GM19372 (cell line): Measurements from ENCODE around the gene TP53I11.

ENCODE experiments used
- ATAC-seq: cut with Tn5 transposase; IDR thresholded peaks from one replicate; pipeline ENCODE4 v1.9.1; 2021; ENCODE audit warnings: mild to moderate bottlenecking, low read depth, moderate library complexity; ENCODE audit not compliant: unreplicated experiment

TP53I11 gene

DNA sequence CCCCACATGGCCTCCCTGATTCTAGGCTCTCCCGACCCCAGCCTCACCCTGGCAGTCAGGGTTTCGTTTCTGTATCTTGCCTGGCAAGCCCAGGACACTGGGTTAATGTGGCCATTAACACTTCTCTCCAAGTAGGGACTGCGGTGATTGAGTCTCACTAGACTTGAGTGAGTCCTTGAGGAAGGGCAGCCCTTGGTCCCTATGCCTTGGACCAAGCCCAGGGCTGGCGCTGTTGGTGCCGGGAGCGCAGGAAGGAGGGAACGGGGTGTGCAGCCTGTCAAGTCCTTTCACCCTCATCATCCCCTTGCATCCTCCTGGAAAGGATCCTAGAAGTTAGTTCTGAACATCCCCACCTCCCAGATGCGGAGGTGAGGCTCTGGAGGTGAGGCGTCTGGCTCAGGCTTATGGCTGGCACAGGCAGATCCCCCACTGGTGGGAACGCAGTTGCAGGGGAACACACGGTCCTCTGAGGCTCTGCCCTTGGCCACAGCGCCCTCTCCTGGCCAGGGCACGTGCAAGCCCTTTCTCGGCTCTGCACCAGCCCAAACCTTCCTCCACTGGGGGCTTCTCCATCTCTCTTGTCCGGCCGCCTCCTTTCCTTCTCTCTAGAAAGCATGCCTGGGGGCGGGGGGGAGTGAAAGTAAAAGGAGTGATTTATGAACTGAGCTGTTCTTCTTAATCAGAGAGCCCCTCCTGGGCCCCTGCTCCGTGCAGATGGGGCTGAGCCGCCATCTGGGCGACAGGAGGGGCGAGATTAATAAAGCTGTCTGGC, 56.7 kb downstream of the TP53I11 start:
- ATAC-seq, result no peak

DNA sequence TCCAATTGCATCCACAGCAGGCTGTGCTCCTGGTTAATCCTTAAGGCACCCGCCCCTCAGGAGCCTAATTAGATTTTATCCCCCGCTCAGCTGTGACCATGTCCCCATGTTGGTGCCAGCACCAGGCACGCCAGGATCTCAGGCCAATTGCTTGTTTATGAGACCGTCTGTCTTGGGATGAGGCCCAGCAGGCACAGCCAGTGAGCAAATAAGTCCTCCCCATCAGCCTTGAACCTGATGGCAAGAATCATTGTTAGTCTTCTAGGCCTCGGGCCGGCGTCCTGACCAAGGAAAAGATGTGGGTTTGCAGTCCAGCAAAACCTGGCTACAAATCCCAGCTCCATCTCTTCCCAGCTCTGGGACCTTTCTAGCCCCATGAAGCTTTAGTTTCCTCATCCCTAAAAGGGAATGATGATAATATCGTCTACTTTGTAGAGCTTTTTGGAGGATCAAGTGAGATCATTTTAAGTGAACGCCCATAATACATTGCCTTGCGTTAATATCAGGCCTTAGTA, 57.3 kb downstream of the TP53I11 start:
- ATAC-seq, result no peak

DNA sequence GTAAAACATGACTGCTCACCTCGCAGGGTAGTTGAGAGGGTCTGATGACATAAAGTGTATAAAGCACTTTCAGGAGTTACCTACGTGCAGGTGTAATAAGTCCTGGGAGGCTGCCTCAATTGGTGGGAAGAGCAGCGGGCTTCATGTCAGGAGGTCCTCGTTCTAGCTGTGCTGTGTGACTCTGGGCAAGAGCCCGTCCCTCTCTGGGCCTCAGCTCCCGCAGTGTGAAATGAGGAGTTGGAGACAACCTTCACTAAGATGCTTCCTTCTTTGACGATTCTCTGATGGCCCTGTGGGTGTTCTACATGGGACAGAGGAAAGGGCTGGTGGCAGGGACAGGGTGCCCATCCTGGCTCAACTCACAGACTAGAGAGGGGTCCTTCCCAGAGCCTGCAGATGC, 57.8 kb downstream of the TP53I11 start:
- ATAC-seq, result no peak

DNA sequence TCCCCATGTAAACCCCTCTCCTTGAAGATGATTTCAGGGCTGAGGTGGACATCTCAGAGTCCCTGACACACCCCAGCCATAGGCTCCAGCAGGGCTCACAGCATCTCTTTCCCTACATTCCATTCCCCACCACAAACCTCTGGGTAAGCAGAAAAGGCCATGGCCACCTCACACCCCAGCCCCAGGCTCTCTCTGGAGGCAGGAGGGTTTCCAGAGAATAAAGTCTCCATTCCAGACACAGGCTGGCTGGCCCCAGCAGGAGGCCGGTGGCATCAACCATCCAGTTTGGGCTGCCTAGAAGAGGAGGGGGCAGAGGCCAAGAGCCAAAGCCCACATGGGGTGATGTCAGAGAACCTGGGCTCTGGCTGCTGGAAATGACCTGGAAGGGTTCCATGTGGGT, 61.4 kb downstream of the TP53I11 start:
- ATAC-seq, result no peak

DNA sequence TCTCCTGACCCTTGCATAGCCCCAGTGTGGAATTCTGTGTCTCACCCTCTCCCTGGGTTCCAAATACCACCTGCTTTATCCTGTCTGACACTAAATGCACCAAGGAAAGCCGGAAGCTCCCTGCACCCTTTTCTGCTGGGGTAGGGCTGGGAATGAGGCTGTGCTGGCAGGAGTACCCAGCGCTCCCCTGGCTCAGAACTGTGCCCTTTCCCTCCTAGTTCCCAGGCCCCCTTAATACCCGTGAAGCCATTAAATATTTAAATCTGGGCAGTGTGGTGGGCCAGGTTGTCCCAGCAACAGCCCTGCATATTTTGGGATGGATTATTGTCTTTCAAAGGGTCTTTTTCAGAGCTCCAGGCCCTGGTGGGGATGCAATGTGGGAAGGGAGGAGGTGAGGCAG, 63.0 kb downstream of the TP53I11 start:
- no peak for ATAC-seq

DNA sequence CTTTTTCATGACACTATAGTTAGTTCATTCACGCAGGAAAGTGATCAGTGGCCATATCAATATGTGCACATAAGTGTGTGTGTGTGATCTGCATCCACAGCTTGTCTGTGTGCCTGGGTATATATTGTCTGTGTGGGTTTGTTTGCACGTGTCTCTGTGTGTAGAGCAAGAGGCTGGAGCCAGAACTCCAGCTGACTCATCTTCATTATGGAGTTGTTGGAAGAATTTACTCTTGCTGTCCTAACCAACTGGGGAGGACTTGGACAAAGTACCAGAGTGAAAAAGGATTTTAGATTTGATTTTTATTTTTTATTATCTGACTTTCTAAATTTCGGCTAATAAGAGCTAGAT, 63.9 kb downstream of the TP53I11 start:
- ATAC-seq, result no peak

DNA sequence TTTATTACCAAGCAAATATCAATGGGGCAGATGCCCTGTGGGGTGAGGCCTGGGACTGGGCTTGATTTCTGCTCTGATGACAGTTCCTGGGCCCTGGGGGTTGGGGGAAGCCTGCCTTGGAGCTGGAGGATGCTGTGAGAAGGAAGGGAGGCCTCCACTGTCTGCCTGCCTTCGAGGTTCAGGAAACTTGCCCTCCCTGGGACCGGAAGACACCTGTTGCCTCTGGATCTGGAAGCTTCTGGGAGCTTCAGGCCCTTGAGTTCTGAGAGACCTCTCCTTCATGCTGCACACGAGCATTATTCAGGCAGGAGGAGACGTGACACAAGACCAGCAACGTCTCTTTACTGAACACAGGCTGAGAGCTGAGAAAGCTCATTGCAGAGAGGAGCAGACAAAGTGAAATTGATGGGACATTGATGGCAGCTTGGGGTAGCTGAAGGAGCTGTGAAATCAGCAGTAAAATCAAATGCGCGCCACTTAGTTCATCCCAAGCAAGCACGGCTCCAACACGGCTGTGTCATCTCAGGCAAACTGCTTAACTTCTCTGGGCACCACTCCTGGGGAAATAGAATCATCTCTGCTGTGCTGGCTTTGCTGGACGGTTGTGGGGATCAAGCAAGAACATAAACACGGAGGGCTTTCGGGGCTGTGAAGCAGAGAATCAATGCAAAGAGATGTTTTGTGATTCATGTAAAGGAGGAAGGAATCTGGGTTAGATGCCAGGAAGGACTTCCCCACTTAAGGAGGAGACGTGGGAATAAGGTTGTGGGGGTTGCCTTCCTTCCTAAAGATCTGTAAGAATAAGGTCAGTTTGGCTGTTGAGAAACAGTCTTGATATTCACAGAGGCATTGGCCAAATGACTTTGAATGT, 64.5 kb downstream of the TP53I11 start:
- no peak for ATAC-seq

DNA sequence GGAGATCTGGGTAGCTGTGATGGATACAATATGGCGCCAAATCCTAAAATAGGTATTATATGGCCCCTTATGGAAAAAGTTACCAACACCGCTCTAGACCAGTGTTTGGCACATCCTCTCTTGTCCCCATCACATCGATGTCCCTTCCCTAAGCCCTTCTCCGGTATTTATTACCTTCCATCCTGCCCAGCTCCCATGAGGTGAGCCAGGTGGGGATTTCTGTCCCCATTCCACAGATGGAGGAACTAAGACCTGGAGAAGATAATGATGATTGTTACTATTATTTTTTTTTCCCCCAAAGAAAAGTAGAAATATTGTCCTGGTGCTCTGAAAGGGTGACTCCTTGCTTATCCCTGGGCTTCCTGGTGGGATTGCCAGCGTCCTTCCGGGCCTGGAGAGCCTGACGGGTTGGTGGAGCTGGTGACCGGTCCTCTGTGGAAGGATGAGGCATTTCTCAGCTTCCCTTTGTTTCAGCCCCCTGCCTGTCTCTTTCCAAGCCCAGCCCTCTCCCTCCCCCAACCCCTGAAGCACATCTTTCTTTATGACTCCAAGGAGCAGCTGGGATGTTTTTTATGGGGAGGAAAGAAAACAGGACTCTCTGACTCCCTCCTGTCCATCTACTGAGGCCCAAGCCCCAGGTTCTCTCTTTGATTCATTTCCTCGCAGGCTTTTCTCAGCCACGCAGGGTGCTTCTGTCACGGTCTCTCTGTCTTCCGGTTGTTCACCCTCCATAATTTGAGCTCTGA, 65.4 kb downstream of the TP53I11 start:
- ATAC-seq, result no peak

DNA sequence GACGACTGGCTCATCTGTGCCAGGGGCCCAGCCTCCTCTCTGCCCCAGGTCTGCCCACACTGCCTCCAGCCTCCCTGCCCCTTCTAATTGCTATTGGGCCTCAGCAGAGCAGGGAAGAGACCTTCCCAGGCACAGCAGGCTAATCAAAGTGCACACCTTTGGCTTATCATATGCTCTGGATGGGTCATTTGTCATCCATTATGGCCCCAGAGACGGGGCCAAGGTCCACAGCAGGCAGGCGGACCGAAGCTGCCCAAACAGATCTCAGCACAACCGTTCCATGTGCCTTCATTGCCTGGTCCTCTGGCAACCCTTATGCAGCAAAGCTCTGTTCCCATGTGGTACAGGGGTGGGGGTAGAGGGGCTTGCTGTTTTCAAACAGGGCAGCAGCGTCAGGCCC, 66.6 kb downstream of the TP53I11 start:
- no peak for ATAC-seq

DNA sequence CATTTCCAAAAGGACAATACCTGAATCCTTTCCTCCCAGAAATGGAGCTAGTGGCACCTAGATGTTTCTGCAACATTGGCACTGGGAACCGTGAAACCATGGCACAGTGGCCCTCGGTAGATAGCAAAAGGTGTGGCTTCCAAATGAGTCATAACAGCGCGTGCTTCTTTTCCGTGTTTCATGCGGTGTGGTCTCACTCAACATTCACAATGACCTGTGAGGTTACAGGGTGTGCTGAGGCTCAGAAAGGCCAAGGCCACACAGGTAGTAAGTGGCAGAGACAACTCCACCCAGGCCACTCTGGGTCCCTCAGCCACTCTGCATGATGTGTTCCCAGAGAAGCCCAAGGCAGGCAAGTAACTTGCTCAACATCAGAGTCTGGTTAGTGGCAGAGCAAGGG, 67.4 kb downstream of the TP53I11 start:
- no peak for ATAC-seq
